RWPE2 (cell line): ENCODE data around the gene ITGA4.

Source experiments
- ATAC-seq: fragments of 200-7000 bp; cut with Tn5 transposase; 3 replicates; pipeline ENCODE4 v1.9.1; 2021; ENCODE audit warnings: low read depth
- DNase-seq: peaks from one replicate; pipeline ENCODE4 v3.0.0-alpha.2; 2020; ENCODE audit warnings: low spot score
- H3K27ac ChIP-seq: fragments of 450-650 bp; 2 replicates; pipeline ENCODE4 v1.5.1; 2017; ENCODE audit warnings: mild to moderate bottlenecking; ENCODE audit not compliant: poor library complexity, severe bottlenecking
- H3K27me3 ChIP-seq: fragments of 250-450 bp; sonication (Bioruptor Pico); 2 replicates; pipeline ENCODE4 v1.5.1; 2021; ENCODE audit warnings: mild to moderate bottlenecking, moderate library complexity; ENCODE audit not compliant: insufficient read depth, poor library complexity, severe bottlenecking
- H3K36me3 ChIP-seq: fragments of 250-450 bp; sonication (Bioruptor Pico); 2 replicates; pipeline ENCODE4 v1.5.1; 2020; ENCODE audit warnings: low read depth, mild to moderate bottlenecking, moderate library complexity
- H3K4me1 ChIP-seq: fragments of 250-450 bp; sonication (Bioruptor Pico); 2 replicates; pipeline ENCODE4 v1.5.1; 2021; ENCODE audit warnings: mild to moderate bottlenecking, moderate library complexity; ENCODE audit not compliant: insufficient read depth, poor library complexity, severe bottlenecking
- H3K4me3 ChIP-seq: fragments of 250-450 bp; sonication (Bioruptor Pico); 2 replicates; pipeline ENCODE4 v1.5.1; 2021; ENCODE audit warnings: mild to moderate bottlenecking, moderate library complexity; ENCODE audit not compliant: severe bottlenecking
- H3K9me3 ChIP-seq: fragments of 250-450 bp; sonication (Bioruptor Pico); 2 replicates; pipeline ENCODE4 v1.5.1; 2021; ENCODE audit warnings: mild to moderate bottlenecking, moderate library complexity; ENCODE audit not compliant: severe bottlenecking
- TF ChIP-seq, protein P1 (sequence below): fragments of 450-650 bp; IDR thresholded peaks from one replicate; pipeline ENCODE4 v1.5.1; 2017; ENCODE audit warnings: mild to moderate bottlenecking, moderate library complexity; ENCODE audit not compliant: poor library complexity, severe bottlenecking

Gene ITGA4

GRCh38 chr2:181483876-181484275, 26.7 kb downstream of the ITGA4 start:
- Histone ChIP-seq H3K4me3 (no peak overlapping the region), H3K9me3 (no peaks in the 10 kb centered on the region), H3K36me3 (no peaks in the 10 kb centered on the region), H3K27me3 (no peaks in the 10 kb centered on the region), H3K27ac (no peak overlapping the region), H3K4me1 (no peaks in the 10 kb centered on the region)
- DNase-seq, result no peak
- ATAC-seq, result no peak
- TF ChIP-seq, protein P1, sequence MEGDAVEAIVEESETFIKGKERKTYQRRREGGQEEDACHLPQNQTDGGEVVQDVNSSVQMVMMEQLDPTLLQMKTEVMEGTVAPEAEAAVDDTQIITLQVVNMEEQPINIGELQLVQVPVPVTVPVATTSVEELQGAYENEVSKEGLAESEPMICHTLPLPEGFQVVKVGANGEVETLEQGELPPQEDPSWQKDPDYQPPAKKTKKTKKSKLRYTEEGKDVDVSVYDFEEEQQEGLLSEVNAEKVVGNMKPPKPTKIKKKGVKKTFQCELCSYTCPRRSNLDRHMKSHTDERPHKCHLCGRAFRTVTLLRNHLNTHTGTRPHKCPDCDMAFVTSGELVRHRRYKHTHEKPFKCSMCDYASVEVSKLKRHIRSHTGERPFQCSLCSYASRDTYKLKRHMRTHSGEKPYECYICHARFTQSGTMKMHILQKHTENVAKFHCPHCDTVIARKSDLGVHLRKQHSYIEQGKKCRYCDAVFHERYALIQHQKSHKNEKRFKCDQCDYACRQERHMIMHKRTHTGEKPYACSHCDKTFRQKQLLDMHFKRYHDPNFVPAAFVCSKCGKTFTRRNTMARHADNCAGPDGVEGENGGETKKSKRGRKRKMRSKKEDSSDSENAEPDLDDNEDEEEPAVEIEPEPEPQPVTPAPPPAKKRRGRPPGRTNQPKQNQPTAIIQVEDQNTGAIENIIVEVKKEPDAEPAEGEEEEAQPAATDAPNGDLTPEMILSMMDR, result no peak

GRCh38 chr2:181484851-181485637, 27.9 kb downstream of the ITGA4 start:
- ATAC-seq (no peak), DNase-seq (no peak)
- Histone ChIP-seq H3K9me3 (no peaks in the 10 kb centered on the region), H3K27me3 (no peaks in the 10 kb centered on the region), H3K27ac (no peak overlapping the region), H3K36me3 (no peaks in the 10 kb centered on the region), H3K4me1 (no peaks in the 10 kb centered on the region), H3K4me3 (no peak overlapping the region)
- TF ChIP-seq, protein P1, result no peak

DNA sequence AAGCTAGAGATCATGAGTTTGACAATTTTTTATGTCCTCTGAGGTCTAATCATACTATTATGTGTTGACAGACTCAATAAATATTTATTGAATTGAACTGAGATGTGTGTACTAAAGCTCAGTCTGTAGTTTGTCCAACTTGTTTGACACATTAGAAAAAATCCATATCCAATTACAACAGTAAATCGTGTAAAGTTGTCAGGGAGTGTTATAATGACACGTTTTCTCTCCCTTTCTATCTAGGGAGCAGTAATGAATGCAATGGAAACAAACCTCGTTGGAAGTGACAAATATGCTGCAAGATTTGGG, 28.4 kb downstream of the ITGA4 start:
- ATAC-seq (no peak), DNase-seq (no peak)
- no peak overlapping the region for H3K4me3 ChIP-seq
- H3K9me3 ChIP-seq, result no peaks in the 10 kb centered on the region
- no peaks in the 10 kb centered on the region for H3K36me3 ChIP-seq
- no peaks in the 10 kb centered on the region for H3K27me3 ChIP-seq
- TF ChIP-seq, protein P1, result no peak
- no peaks in the 10 kb centered on the region for H3K4me1 ChIP-seq
- no peak overlapping the region for H3K27ac ChIP-seq

DNA sequence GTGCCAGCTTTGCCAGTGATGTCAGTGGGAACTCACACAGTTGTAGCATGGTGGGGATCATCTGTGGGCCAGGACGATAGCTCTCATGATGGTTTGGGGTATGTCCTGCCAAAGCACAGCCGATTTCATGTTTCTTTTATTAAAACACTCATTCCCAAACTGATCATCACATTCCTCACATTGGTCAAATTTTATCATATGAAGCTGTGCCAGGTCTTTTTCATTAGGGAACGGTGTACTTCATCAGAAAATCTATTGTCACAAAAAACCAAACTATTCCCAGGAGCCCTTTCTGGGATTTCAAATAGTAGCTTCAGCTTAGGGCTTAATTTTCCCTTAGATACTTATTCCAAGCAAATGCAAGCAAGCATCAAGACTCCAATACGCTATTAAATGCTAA, 42.0 kb downstream of the ITGA4 start:
- Histone ChIP-seq H3K36me3 (no peaks in the 10 kb centered on the region), H3K9me3 (no peaks in the 10 kb centered on the region), H3K4me1 (no peaks in the 10 kb centered on the region), H3K27ac (no peak overlapping the region), H3K4me3 (no peak overlapping the region), H3K27me3 (no peaks in the 10 kb centered on the region)
- TF ChIP-seq, protein P1, result no peak
- ATAC-seq (no peak), DNase-seq (no peak)

DNA sequence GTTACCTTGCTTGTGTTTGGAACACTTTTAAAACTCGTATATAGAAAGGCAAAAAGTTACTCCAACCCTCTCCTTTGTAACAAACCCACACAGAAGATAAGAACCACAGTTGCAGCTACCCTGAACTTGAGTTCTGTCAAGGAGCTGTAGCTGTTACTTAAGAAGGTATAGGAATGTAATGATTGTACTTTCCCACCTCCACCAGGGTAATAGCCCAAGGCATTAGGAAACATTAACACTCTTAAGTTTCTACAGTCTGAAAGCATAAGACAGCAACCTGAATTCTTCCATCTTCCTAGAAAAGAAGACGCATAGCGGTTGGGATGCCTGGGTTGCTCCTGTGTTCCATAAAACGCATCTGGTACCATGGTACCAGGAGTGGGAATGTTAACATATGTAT, 43.0 kb downstream of the ITGA4 start:
- H3K4me3 ChIP-seq, result no peak overlapping the region
- no peaks in the 10 kb centered on the region for H3K36me3 ChIP-seq

More for the DNA sequence above, 43.0 kb downstream of the ITGA4 start:
- Histone ChIP-seq H3K9me3 (no peaks in the 10 kb centered on the region), H3K27me3 (no peaks in the 10 kb centered on the region), H3K27ac (no peak overlapping the region), H3K4me1 (no peaks in the 10 kb centered on the region)
- no peak for DNase-seq
- no peak for ATAC-seq
- TF ChIP-seq, protein P1, result no peak
